GM12878 (cell line): ENCODE measurements around the gene C15orf62. TPM values are rescaled to one million over a fixed set of nuclear protein-coding genes. Genes with fewer than 3 reads are reported as not detected.

ENCODE experiments used
- ATAC-seq: fragments of 200-7000 bp; cut with Tn5 transposase; 3 replicates; pipeline ENCODE4 v1.9.1; 2020; ENCODE audit warnings: mild to moderate bottlenecking, moderate library complexity
- BruUV-seq: library from RNA; stranded (reverse); fragments of 400-500 nt; replicated peaks from 2 replicates; lab custom pipeline; 2021; lab: Mats Ljungman, UMichigan
- CTCF ChIA-PET: fragments of 300-600 bp; sonication (Branson Sonifier 250); formaldehyde crosslinking; extraction: SDS; loops from one replicate; lab custom pipeline; 2021; ENCODE audit warnings: inconsistent platforms; lab: Yijun Ruan, JAX
- POLR2A ChIA-PET: fragments of 350-600 bp; formaldehyde crosslinking; extraction: SDS; loops from one replicate; lab custom pipeline; 2021; ENCODE audit warnings: inconsistent platforms; lab: Charles Lee
- RAD21 ChIA-PET: fragments of 300-600 bp; sonication (Branson Sonifier 250); formaldehyde crosslinking; loops from one replicate; lab custom pipeline; 2023; ENCODE audit warnings: antibody characterized with exemption; ENCODE audit not compliant: unreplicated experiment; lab: Charles Lee
- SMC1A ChIA-PET: fragments of 300-600 bp; sonication (Branson Sonifier 250); formaldehyde crosslinking; loops from one replicate; lab custom pipeline; 2023; ENCODE audit not compliant: unreplicated experiment, uncharacterized antibody; lab: Charles Lee
- DNase-seq: peaks from one replicate; pipeline ENCODE4 v3.0.0-alpha.2; 2011; ENCODE audit warnings: low read depth, low spot score
- FAIRE-seq: peaks from 3 replicates; lab custom pipeline; 2011; peaks lifted over from hg19 to GRCh38; lab: Jason Lieb, UNC
- H2AFZ ChIP-seq: 2 replicates; pipeline ENCODE4 v1.6.0; 2011; ENCODE audit warnings: low read depth, low read length, control low read depth; ENCODE audit not compliant: control insufficient read depth
- H3K27ac ChIP-seq: 2 replicates; pipeline ENCODE4 v1.5.1; 2011; ENCODE audit warnings: control low read depth; ENCODE audit not compliant: control insufficient read depth, insufficient read depth
- H3K27me3 ChIP-seq, 2 experiments: replicated peaks in 1 of 2; 2 replicates each; pipeline versions ENCODE4 v1.6.0 to v1.6.1; 2011; ENCODE audit warnings: low read length in 1 of 2; ENCODE audit not compliant: control insufficient read depth in 2 of 2, insufficient read depth in 2 of 2
- H3K36me3 ChIP-seq, 2 experiments: 2 replicates each; pipeline ENCODE4 v1.5.1; 2011; ENCODE audit warnings: low read length in 1 of 2; ENCODE audit not compliant: control insufficient read depth in 2 of 2, insufficient read depth in 2 of 2
- H3K4me1 ChIP-seq: 2 replicates; pipeline ENCODE4 v1.6.1; 2011; ENCODE audit warnings: mild to moderate bottlenecking, low read length, moderate library complexity, mixed read lengths; ENCODE audit not compliant: control insufficient read depth, insufficient read depth
- H3K4me2 ChIP-seq: 2 replicates; pipeline ENCODE4 v1.6.0; 2011; ENCODE audit warnings: control low read depth; ENCODE audit not compliant: control insufficient read depth, insufficient read depth
- H3K4me3 ChIP-seq: fragments of 200-600 bp; sonication (generic); 2 replicates; pipeline ENCODE4 v1.5.1; 2016
- H3K79me2 ChIP-seq: 2 replicates; pipeline ENCODE4 v1.6.0; 2011; ENCODE audit warnings: low read length; ENCODE audit not compliant: control insufficient read depth, insufficient read depth
- H3K9ac ChIP-seq: 2 replicates; pipeline ENCODE4 v1.8.0; 2011; ENCODE audit warnings: low read length, control low read depth, mixed read lengths; ENCODE audit not compliant: control insufficient read depth, insufficient read depth
- H3K9me3 ChIP-seq: replicated peaks from 3 replicates; pipeline ENCODE4 v1.5.1; 2011; ENCODE audit warnings: mild to moderate bottlenecking, low read length; ENCODE audit not compliant: control insufficient read depth, insufficient read depth
- H4K20me1 ChIP-seq: 2 replicates; pipeline ENCODE4 v1.6.0; 2011; ENCODE audit not compliant: control insufficient read depth, insufficient read depth
- CREM ChIP-seq: IDR thresholded peaks from 2 replicates; pipeline ENCODE4 v1.6.1; 2014; ENCODE audit warnings: antibody characterized with exemption, low read depth
- HDGF ChIP-seq: fragments of 450-650 bp; IDR thresholded peaks from 2 replicates; pipeline ENCODE4 v1.6.1; 2016; ENCODE audit warnings: antibody characterized with exemption
- POLR2A ChIP-seq: IDR thresholded peaks from 2 replicates; pipeline ENCODE4 v1.6.1; 2011; ENCODE audit warnings: low read depth, mild to moderate bottlenecking, low read length
- RAD51 ChIP-seq: fragments of 450-650 bp; IDR thresholded peaks from 2 replicates; pipeline ENCODE4 v1.6.1; 2016; ENCODE audit warnings: moderate library complexity, mild to moderate bottlenecking, inconsistent platforms
- SIN3A ChIP-seq: IDR thresholded peaks from 2 replicates; pipeline ENCODE4 v1.6.1; 2012; ENCODE audit warnings: low read depth, low read length, improper control_type of control experiment
- WGBS: methylation state at CpG from one replicate; pipeline ENCODE4 v1.1.6; 2016; ENCODE audit warnings: low lambda C conversion rate; ENCODE audit not compliant: insufficient replicate concordance, insufficient coverage; ENCODE audit errors: missing lambda C conversion rate; 5-methylcytosine and 5-hydroxymethylcytosine counted together
- in situ Hi-C: fragments of 300-500 bp; cut with MboI; formaldehyde crosslinking; loops from 9 replicates; pipeline ENCODE4 v1.14.3; 2018; ENCODE audit warnings: mixed read lengths
- intact Hi-C: fragments of 100-400 bp; cut with micrococcal nuclease; formaldehyde crosslinking; loops from one replicate; pipeline ENCODE4 v1.14.2; 2022; ENCODE audit not compliant: unreplicated experiment
- polyA plus RNA-seq, 11 experiments: library from polyadenylated mRNA; depleted of rRNA in 4 of 11; unstranded in 6 of 11; stranded (reverse) in 5 of 11; fragments of >200 nt; fragmentation: Nextera tagmentation in 4 of 11; fragmentation: Illumina TruSeq in 1 of 11; extraction: Ambion mirVana in 4 of 11; extraction: Trizol in 1 of 11; gene quantifications; 1 replicate in 1 of 11; 2 replicates in 10 of 11; pipeline versions ENCODE4 v1.2.1 to v1.2.3, GENCODE V29; 2011 to 2016; ENCODE audit warnings: inconsistent platforms in 2 of 11, missing spikeins in 2 of 11, low read depth in 1 of 11
- total RNA-seq, 4 experiments: library from RNA; depleted of rRNA in 3 of 4; stranded (reverse); fragments of >200 nt in 3 of 4; fragmentation: Illumina TruSeq in 1 of 4; extraction: Trizol in 1 of 4; gene quantifications; 2 replicates each; pipeline versions ENCODE4 v1.2.1 to v1.2.3, GENCODE V29; 2013 to 2021
- TF ChIP-seq, protein P1 (sequence below): fragments of 450-650 bp; IDR thresholded peaks from 2 replicates; pipeline ENCODE4 v1.6.1; 2017; ENCODE audit warnings: borderline replicate concordance
- TF ChIP-seq, protein P2 (sequence below): IDR thresholded peaks from 2 replicates; pipeline ENCODE4 v1.6.1; 2012; ENCODE audit warnings: mild to moderate bottlenecking, low read depth, low read length

Gene C15orf62
- total and polyA plus RNA-seq, 10 of the 15 experiments (the other 5 are each of a cell fraction or from before 2014, with no cell fraction given): 0.06 to 0.68 (median 0.40) TPM; not detected in 1

DNA sequence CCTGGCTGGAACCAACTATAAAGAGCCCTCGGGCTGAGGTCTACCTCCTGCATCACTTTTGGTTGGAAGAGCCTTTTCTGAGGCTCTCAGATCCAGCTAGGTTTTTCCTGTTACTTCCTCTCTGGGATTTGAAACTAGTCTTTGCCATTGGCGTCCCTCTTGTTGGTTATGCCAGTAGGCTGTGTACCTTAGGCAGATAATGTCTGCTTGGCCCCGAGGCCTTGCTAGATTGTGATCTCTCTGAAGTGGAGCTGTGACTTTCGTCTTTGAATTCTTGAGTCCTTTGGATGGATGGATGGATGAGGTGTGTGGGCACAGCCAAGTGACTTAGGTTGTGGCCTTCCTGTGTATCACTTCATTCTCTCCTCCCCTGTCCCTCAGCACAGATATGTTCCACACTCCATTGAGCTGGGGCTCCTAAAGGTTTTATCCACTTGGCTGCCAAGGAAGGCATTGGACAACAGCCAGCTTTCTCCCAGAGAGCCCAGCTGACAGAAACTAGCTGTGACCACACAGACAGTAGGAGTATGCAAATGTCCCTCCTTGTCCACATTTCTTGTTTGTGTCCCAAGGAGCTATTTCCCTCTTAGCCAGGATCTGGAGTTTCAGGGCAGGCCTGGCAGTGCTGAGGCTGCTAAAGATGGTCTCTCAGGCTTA lies 45.4 kb downstream of the C15orf62 start:
- Histone ChIP-seq H3K36me3 (peaks cover 0 to 8% of the 10 kb centered on the region in 2 experiments; a peak in 3 of 4 replicates), H4K20me1 (no peaks in the 10 kb centered on the region), H3K4me3 (no peak overlapping the region), H3K9ac (no peak overlapping the region), H2AFZ (no peak overlapping the region), H3K27ac (no peak overlapping the region)
- RAD21 ChIA-PET: no interaction called here
- BruUV-seq: no TSS peak
- POLR2A ChIA-PET: interaction anchor here (0.6 kb wide), 1 partner anchor 514 kb away, joined by 9 read pairs; no protein-coding TSS in a partner anchor
- intact Hi-C loops: no loop called here
- SMC1A ChIA-PET: interaction anchor here (1.4 kb wide), 1 partner anchor 26 kb away, joined by 5 read pairs; no protein-coding TSS in a partner anchor
- CTCF ChIA-PET: no interaction called here
- no peak for ATAC-seq
- no peak for FAIRE-seq
- 92% methylated on average over 4 of the region's 4 CpGs for WGBS
- TF ChIP-seq CREM: no peak
- TF ChIP-seq HDGF: no peak
- TF ChIP-seq RAD51: no peak
- no peak for TF ChIP-seq SIN3A
- TF ChIP-seq POLR2A: no peak
- TF ChIP-seq, protein P1, sequence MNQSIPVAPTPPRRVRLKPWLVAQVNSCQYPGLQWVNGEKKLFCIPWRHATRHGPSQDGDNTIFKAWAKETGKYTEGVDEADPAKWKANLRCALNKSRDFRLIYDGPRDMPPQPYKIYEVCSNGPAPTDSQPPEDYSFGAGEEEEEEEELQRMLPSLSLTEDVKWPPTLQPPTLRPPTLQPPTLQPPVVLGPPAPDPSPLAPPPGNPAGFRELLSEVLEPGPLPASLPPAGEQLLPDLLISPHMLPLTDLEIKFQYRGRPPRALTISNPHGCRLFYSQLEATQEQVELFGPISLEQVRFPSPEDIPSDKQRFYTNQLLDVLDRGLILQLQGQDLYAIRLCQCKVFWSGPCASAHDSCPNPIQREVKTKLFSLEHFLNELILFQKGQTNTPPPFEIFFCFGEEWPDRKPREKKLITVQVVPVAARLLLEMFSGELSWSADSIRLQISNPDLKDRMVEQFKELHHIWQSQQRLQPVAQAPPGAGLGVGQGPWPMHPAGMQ: no peak
- TF ChIP-seq, protein P2, sequence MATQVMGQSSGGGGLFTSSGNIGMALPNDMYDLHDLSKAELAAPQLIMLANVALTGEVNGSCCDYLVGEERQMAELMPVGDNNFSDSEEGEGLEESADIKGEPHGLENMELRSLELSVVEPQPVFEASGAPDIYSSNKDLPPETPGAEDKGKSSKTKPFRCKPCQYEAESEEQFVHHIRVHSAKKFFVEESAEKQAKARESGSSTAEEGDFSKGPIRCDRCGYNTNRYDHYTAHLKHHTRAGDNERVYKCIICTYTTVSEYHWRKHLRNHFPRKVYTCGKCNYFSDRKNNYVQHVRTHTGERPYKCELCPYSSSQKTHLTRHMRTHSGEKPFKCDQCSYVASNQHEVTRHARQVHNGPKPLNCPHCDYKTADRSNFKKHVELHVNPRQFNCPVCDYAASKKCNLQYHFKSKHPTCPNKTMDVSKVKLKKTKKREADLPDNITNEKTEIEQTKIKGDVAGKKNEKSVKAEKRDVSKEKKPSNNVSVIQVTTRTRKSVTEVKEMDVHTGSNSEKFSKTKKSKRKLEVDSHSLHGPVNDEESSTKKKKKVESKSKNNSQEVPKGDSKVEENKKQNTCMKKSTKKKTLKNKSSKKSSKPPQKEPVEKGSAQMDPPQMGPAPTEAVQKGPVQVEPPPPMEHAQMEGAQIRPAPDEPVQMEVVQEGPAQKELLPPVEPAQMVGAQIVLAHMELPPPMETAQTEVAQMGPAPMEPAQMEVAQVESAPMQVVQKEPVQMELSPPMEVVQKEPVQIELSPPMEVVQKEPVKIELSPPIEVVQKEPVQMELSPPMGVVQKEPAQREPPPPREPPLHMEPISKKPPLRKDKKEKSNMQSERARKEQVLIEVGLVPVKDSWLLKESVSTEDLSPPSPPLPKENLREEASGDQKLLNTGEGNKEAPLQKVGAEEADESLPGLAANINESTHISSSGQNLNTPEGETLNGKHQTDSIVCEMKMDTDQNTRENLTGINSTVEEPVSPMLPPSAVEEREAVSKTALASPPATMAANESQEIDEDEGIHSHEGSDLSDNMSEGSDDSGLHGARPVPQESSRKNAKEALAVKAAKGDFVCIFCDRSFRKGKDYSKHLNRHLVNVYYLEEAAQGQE: no peak
- TF ChIP-seq, all 136 proteins: peak for 0
- in situ Hi-C loops: no loop called here
- no peaks in the 10 kb centered on the region for H3K4me1 ChIP-seq
- no peak for DNase-seq
- no peaks in the 10 kb centered on the region for H3K27me3 ChIP-seq
- no peak overlapping the region for H3K4me2 ChIP-seq
- no peaks in the 10 kb centered on the region for H3K79me2 ChIP-seq
- no peaks in the 10 kb centered on the region for H3K9me3 ChIP-seq
